Body of pancreas (tissue), 4 donors: ENCODE data around the gene FAM193A.
"Not testable (repeated sequence)": the region's sequence is repeated elsewhere in the genome, so short reads cannot be mapped to it uniquely, and the experiment has no call there.

ENCODE experiments used
- POLR2A ChIP-seq, 3 donors: fragments of 450-650 bp; IDR thresholded peaks; one replicate each; pipeline ENCODE4 v1.6.1; 2016; ENCODE audit warnings: antibody characterized with exemption in 3 of 3, mild to moderate bottlenecking in 2 of 3
- TF ChIP-seq, protein P1 (sequence below), 7 experiments: fragments of 450-650 bp in 4 of 7; fragments of 200-600 bp in 3 of 7; sonication (generic) in 3 of 7; IDR thresholded peaks; one replicate each; pipeline ENCODE4 v1.5.1; 2016 to 2019; ENCODE audit warnings: antibody characterized with exemption in 7 of 7

DNA sequence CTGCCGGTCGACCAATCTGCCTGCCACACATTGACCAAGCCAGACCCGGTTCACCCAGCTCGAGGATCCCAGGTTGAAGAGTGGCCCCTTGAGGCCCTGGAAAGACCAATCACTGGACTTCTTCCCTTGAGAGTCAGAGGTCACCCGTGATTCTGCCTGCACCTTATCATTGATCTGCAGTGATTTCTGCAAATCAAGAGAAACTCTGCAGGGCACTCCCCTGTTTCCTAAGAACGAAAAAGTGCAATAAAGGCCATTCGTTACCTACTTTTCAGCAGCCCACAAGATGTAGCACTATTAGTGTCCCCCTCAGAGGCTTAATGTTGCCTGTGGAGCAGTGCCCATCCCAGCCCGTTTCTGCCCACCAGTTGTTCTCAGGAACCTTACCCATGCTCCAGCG lies 22.3 kb upstream of the FAM193A start:
- TF ChIP-seq POLR2A (IDR thresholded peaks at IDR 0.05) = not testable (repeated sequence)
- TF ChIP-seq, protein P1, sequence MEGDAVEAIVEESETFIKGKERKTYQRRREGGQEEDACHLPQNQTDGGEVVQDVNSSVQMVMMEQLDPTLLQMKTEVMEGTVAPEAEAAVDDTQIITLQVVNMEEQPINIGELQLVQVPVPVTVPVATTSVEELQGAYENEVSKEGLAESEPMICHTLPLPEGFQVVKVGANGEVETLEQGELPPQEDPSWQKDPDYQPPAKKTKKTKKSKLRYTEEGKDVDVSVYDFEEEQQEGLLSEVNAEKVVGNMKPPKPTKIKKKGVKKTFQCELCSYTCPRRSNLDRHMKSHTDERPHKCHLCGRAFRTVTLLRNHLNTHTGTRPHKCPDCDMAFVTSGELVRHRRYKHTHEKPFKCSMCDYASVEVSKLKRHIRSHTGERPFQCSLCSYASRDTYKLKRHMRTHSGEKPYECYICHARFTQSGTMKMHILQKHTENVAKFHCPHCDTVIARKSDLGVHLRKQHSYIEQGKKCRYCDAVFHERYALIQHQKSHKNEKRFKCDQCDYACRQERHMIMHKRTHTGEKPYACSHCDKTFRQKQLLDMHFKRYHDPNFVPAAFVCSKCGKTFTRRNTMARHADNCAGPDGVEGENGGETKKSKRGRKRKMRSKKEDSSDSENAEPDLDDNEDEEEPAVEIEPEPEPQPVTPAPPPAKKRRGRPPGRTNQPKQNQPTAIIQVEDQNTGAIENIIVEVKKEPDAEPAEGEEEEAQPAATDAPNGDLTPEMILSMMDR (IDR thresholded peaks at IDR 0.05) = not testable (repeated sequence)
